A673 (cell line): ENCODE measurements around the gene NEAT1. TPM values are rescaled to one million over a fixed set of nuclear protein-coding genes. Genes with fewer than 3 reads are reported as not detected.
A peak's percentile ranks its signal among the peaks of the same experiment; 100 is the strongest.

Experiments
- BruUV-seq: library from RNA; stranded (reverse); fragments of 400-500 nt; replicated peaks from 2 replicates; lab custom pipeline; 2021; lab: Mats Ljungman, UMichigan
- CTCF ChIA-PET: fragments of 300-600 bp; sonication (Branson Sonifier 250); formaldehyde crosslinking; loops from one replicate; lab custom pipeline; 2022; ENCODE audit warnings: antibody characterized with exemption; lab: Charles Lee
- POLR2A ChIA-PET: fragments of 300-600 bp; sonication (Branson Sonifier 250); formaldehyde crosslinking; loops from one replicate; lab custom pipeline; 2022; ENCODE audit warnings: antibody characterized with exemption; ENCODE audit not compliant: low non-redundant PET; lab: Charles Lee
- DNase-seq: peaks from one replicate; pipeline ENCODE4 v3.0.0-alpha.2; 2015; ENCODE audit warnings: low spot score
- H3K27ac ChIP-seq: fragments of 200-600 bp; sonication (generic); 2 replicates; pipeline ENCODE4 v1.5.1; 2016; ENCODE audit warnings: mixed run types, low read depth, mild to moderate bottlenecking, mixed read lengths, antibody characterized with exemption, low read length; ENCODE audit not compliant: poor library complexity, severe bottlenecking
- H3K27me3 ChIP-seq: fragments of 200-600 bp; sonication (generic); replicated peaks from 2 replicates; pipeline ENCODE4 v1.6.1; 2017; ENCODE audit warnings: mixed run types, low read depth, mild to moderate bottlenecking, mixed read lengths, antibody characterized with exemption, low read length; ENCODE audit not compliant: insufficient read depth, poor library complexity
- H3K36me3 ChIP-seq: fragments of 200-600 bp; sonication (generic); 2 replicates; pipeline ENCODE4 v1.6.1; 2016; ENCODE audit warnings: mixed run types, mild to moderate bottlenecking, mixed read lengths, antibody characterized with exemption, low read length; ENCODE audit not compliant: insufficient read depth, poor library complexity, severe bottlenecking
- H3K4me1 ChIP-seq: fragments of 200-600 bp; sonication (generic); 2 replicates; pipeline ENCODE4 v1.6.1; 2017; ENCODE audit warnings: mixed run types, mild to moderate bottlenecking, mixed read lengths, antibody characterized with exemption, low read length; ENCODE audit not compliant: insufficient read depth, poor library complexity, severe bottlenecking
- H3K4me3 ChIP-seq: fragments of 200-600 bp; sonication (generic); 2 replicates; pipeline ENCODE4 v1.5.1; 2016; ENCODE audit warnings: low read depth, mixed run types, mild to moderate bottlenecking, mixed read lengths, low read length; ENCODE audit not compliant: poor library complexity, severe bottlenecking
- H3K9me3 ChIP-seq: fragments of 200-600 bp; sonication (generic); 2 replicates; pipeline ENCODE4 v1.6.1; 2016; ENCODE audit warnings: mixed run types, low read depth, mild to moderate bottlenecking, mixed read lengths, antibody characterized with exemption, low read length; ENCODE audit not compliant: poor library complexity, severe bottlenecking
- CTCF ChIP-seq: fragments of 300-800, 200-600 bp; sonication (generic); conservative IDR thresholded peaks from 2 replicates; pipeline ENCODE4 v1.5.1; 2017; ENCODE audit warnings: low read depth, mild to moderate bottlenecking, antibody characterized with exemption, low read length, moderate library complexity, mixed read lengths
- EZH2 ChIP-seq: fragments of 200-600 bp; sonication (generic); IDR thresholded peaks from 2 replicates; pipeline ENCODE4 v1.6.1; 2017; ENCODE audit warnings: borderline replicate concordance, low read depth, mild to moderate bottlenecking, mixed read lengths, antibody characterized with exemption, low read length; ENCODE audit not compliant: poor library complexity, severe bottlenecking
- intact Hi-C: fragments of 100-400 bp; cut with micrococcal nuclease; formaldehyde crosslinking; loops from one replicate; pipeline ENCODE4 v1.10.0; 2022; ENCODE audit not compliant: unreplicated experiment
- total RNA-seq: library from RNA; stranded (reverse); gene quantifications from 2 replicates; pipeline ENCODE4 v1.2.3, GENCODE V29; 2021

The NEAT1 gene
- total RNA-seq, 1 experiment from 2014 or later: 196 TPM

GRCh38 chr11:65477149-65477965, 54.8 kb downstream of the NEAT1 start:
- Histone ChIP-seq H3K4me3 (peak overlapping the region; percentile 68), H3K4me1 (peaks cover 21% of the 10 kb centered on the region), H3K36me3 (no peaks in the 10 kb centered on the region), H3K9me3 (no peaks in the 10 kb centered on the region), H3K27ac (peak overlapping the region; percentile 96), H3K27me3 (no peaks in the 10 kb centered on the region)
- intact Hi-C loops: loop anchor here (2.0 kb wide), 1 partner anchor 55 kb away; the partner anchor contains the start of gene NEAT1
- BruUV-seq: no TSS peak
- TF ChIP-seq CTCF (no peak), EZH2 (no peak)
- POLR2A ChIA-PET: interaction anchor here (0.6 to 1.3 kb wide), 7 partner anchors 12 to 99 kb away, joined by 3 to 5 read pairs (median 4); no protein-coding TSS in a partner anchor
- CTCF ChIA-PET: interaction anchor here (0.8 to 0.9 kb wide), 2 partner anchors 11 to 31 kb away, joined by 3 to 4 read pairs; no protein-coding TSS in a partner anchor
- DNase-seq: peak; percentile 97

GRCh38 chr11:65478388-65479183, 56.0 kb downstream of the NEAT1 start:
- no peak overlapping the region for H3K4me3 ChIP-seq
- H3K27ac ChIP-seq: peak overlapping the region; percentile 18
- H3K9me3 ChIP-seq: no peaks in the 10 kb centered on the region
- ChIA-PET CTCF (interaction anchor here (1.0 kb wide), 1 partner anchor 29 kb away, joined by 24 read pairs; no protein-coding TSS in a partner anchor), POLR2A (interaction anchor here (0.5 to 1.3 kb wide), 5 partner anchors 11 to 21 kb away, joined by 3 to 8 read pairs (median 4); no protein-coding TSS in a partner anchor)
- no peak for DNase-seq
- intact Hi-C loops: no loop called here
- H3K4me1 ChIP-seq: peaks cover 19% of the 10 kb centered on the region
- no peaks in the 10 kb centered on the region for H3K36me3 ChIP-seq
- BruUV-seq: no TSS peak
- TF ChIP-seq CTCF (no peak), EZH2 (no peak)
- no peaks in the 10 kb centered on the region for H3K27me3 ChIP-seq
